Prostate gland (tissue), 2 donors: ENCODE data around the gene UNC5C.

Experiments
- POLR2AphosphoS5 ChIP-seq: sonication (generic); formaldehyde crosslinking; IDR thresholded peaks from one replicate; pipeline ENCODE4 v1.6.1; 2017; ENCODE audit warnings: antibody characterized with exemption
- TF ChIP-seq, protein P1 (sequence below), 4 experiments: fragments of 200-600 bp in 2 of 4; fragments of 450-650 bp in 2 of 4; sonication (generic) in 2 of 4; IDR thresholded peaks; 1 replicate in 3 of 4; 2 replicates in 1 of 4; pipeline ENCODE4 v1.5.1; 2016 to 2019; ENCODE audit warnings: antibody characterized with exemption in 4 of 4, mild to moderate bottlenecking in 2 of 4, moderate library complexity in 2 of 4

- TF ChIP-seq, protein P1, sequence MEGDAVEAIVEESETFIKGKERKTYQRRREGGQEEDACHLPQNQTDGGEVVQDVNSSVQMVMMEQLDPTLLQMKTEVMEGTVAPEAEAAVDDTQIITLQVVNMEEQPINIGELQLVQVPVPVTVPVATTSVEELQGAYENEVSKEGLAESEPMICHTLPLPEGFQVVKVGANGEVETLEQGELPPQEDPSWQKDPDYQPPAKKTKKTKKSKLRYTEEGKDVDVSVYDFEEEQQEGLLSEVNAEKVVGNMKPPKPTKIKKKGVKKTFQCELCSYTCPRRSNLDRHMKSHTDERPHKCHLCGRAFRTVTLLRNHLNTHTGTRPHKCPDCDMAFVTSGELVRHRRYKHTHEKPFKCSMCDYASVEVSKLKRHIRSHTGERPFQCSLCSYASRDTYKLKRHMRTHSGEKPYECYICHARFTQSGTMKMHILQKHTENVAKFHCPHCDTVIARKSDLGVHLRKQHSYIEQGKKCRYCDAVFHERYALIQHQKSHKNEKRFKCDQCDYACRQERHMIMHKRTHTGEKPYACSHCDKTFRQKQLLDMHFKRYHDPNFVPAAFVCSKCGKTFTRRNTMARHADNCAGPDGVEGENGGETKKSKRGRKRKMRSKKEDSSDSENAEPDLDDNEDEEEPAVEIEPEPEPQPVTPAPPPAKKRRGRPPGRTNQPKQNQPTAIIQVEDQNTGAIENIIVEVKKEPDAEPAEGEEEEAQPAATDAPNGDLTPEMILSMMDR (IDR thresholded peaks at IDR 0.05) = no peak
- TF ChIP-seq POLR2AphosphoS5 = no peak
Measured at GRCh38 chr4:95283320-95283719, 265.5 kb downstream of the UNC5C start.
